Dedifferentiated amniotic fluid mesenchymal stem cell (primary cell): ENCODE measurements around the gene KDM3A.
"Not testable (repeated sequence)": the region's sequence is repeated elsewhere in the genome, so short reads cannot be mapped to it uniquely, and the experiment has no call there.

Source experiments
- DNase-seq: peaks from one replicate; pipeline ENCODE4 v3.0.0-alpha.2; 2016; ENCODE audit errors: extremely low spot score

KDM3A gene

DNA sequence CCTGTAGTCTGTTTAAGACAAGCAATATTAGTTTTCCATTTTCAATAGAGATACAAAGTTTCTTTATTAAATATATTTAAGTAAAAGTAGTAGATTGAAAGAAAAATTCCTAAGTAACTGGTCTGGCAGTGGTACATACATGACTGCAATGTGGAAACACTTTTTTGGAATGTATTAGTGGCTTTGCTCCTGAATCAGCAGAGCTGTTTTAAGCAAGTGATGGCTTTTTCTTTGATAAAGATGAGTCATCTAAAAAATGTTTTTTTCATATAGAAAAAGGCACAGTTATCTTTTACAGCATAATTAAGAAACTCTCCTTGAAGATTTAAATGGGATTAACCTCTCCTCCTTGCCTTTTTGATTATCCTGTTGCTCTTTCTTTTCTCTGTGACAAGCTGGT, 34.9 kb downstream of the KDM3A start:
- peak; percentile 52 for DNase-seq

GRCh38 chr2:86476918-86477317, 35.7 kb downstream of the KDM3A start:
- DNase-seq, result no peak

GRCh38 chr2:86477349-86477748, 36.2 kb downstream of the KDM3A start:
- DNase-seq, result no peak

- no peak for DNase-seq
These were observed 38.9 kb downstream of the KDM3A start for GRCh38 chr2:86480105-86480504.

DNA sequence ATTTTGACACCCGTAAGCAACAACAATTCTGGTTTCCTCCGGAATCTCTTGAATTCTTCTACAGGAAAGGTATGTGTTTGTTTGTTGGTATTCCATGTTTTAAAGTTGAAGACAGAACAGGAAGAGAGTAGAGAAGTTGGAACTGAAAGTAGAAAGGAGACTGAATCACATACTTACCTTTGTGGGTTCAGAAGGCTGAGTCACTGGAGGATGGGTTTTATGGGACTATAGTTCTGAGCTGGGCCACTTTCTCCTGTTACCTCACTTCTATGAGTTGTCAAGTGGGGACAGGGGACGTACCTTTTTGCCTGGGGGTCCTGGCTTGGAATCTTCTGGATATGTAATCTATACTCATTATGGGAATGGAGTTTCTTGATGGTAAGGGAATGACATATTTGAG, 40.9 kb downstream of the KDM3A start:
- no peak for DNase-seq

GRCh38 chr2:86484385-86484784, 43.2 kb downstream of the KDM3A start:
- no peak for DNase-seq

GRCh38 chr2:86485103-86485502, 43.9 kb downstream of the KDM3A start:
- DNase-seq, result no peak

DNA sequence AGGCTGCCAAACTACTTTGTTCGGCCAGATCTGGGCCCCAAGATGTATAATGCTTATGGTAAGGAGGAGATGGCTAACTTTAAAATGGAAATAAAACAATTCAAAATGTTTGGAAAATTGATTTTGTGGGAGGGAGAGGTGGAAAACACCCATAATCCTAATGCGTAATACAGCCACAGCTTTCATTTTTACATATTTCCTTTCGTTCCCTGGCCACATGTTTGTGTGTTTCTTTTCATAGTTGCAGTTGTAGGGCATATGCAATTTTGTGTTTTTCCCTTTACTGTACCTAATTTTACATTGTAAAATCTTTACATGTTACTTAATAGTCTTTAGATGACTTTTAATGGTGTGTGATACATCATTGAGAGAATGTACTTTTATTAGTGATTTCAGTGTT, 44.6 kb downstream of the KDM3A start:
- DNase-seq, result no peak

- DNase-seq, result no peak
These were observed 45.9 kb downstream of the KDM3A start for GRCh38 chr2:86487062-86487461.

DNA sequence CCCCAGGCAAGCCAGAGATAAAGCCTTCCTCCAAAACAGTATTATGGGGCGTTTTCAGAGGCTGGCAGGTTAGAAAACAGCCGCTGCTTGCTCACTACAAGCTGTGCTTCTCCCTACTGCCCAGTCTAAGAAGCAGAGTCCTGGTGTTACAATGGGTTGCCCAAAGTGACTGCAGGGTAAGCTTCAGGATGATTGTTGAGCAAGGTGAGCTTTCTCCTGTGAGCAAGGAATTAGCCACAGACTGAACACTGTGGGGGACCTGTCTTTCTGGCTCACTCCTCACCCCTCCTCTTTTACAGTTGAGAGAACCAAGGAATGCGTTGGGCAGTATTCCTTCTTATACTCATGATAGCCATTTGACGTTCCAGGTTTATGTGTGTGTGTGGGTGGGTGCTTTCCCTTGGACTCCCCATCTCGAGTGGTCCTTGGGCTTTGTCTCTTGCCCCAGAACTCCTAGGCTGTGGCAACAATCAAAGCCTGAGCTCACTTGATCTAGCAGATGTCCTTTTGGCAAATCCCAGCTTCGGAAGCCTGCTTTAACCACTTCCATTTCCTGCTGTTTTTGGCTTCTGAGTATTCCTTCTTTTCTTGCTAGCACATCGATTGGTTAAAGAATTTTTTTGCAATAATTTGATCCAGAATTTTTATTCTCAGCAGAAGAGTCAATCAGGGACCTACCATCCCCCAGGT, 47.5 kb downstream of the KDM3A start:
- DNase-seq, result no peak

- no peak for DNase-seq
These were observed 48.4 kb downstream of the KDM3A start for GRCh38 chr2:86489542-86489941.

DNA sequence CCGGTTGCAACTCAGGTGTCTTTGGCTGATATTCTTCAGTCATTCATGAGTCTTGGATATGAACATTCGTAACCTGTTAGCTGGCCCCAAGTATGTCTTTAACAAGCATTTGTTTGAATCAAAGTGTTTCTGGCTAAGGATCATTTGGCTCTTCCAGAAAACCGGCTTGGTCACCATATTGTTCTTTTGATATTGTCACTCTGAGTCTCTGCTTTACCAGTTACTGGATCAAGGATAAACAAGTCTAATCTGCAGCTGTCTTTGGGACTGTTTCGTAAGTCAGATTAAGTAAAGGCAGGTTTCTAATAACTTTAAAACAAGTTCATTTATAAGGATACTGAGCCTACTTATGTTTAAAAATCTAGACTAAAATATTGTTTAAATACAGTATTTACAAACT, 49.1 kb downstream of the KDM3A start:
- no peak for DNase-seq

DNA sequence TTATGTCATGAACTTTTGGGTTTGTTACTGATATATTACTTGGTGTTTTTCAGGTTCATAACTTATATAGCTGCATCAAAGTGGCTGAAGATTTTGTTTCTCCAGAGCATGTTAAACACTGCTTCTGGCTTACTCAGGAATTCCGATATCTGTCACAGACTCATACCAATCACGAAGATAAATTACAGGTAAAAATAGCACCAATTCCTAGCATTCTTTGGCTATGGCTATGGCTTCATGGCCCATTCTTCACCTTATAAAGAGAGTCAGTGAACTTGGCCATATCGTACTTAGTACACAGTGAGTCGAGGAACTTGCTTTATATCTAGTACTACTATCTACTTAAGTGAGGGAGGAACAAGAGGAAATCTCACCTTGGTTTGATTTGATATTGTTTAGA, 49.9 kb downstream of the KDM3A start:
- no peak for DNase-seq

DNA sequence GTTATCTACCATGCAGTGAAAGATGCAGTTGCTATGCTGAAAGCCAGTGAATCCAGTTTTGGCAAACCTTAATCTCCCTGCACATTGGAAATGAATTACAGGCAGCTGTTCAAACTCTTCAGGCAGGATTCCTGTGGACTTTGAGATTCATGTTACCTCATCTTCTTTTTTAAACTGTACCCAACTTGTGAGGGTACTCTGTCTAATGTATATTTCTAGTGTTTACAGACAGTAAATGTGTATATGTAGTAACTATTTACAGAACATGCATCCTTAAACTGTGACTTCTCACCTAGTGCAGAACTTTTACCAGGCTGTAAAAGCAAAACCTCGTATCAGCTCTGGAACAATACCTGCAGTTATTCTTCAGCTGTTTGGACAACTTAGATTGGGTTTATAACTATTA, 50.9 kb downstream of the KDM3A start:
- no peak for DNase-seq

DNA sequence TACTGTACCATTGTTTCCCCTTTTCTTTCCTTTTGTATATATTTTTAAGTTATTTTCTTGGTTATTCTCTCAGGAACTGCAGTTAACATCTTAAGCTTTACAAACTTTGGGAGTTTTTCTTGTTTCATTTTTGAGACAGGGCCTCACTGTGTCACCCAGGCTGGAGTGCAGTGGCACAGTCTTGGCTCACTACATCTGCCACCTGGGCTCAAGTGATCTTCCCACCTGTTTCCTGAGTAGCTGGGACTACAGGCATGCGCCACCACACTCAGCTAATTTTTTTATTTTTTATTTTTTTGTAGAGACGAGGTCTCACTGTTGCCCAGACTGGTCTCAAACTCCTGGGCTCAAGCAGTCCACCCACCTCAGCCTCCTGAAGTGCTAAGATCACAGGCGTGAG, 55.2 kb downstream of the KDM3A start:
- DNase-seq, result not testable (repeated sequence)

GRCh38 chr2:86498468-86499260, 57.5 kb downstream of the KDM3A start:
- DNase-seq, result no peak

DNA sequence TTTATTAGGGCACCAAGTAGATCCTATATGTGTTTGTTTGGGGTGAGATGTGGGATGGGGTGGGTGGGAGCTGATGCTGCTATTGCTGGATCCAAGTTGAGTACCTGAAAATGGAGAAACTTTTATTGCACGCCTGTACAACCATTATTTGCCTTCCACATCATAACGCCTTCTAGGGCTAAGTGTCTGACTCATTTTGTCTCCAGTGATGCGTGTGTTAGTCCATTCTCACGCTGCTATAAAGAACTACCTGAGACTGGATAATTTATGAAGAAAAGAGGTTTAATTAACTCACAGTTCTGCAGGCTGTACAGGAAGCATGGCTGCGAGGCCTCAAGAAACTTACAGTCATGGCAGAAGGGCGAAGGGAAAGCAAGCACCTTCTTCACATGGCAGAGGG, 58.2 kb downstream of the KDM3A start:
- DNase-seq, result no peak

GRCh38 chr2:86500325-86501083, 59.3 kb downstream of the KDM3A start:
- no peak for DNase-seq

DNA sequence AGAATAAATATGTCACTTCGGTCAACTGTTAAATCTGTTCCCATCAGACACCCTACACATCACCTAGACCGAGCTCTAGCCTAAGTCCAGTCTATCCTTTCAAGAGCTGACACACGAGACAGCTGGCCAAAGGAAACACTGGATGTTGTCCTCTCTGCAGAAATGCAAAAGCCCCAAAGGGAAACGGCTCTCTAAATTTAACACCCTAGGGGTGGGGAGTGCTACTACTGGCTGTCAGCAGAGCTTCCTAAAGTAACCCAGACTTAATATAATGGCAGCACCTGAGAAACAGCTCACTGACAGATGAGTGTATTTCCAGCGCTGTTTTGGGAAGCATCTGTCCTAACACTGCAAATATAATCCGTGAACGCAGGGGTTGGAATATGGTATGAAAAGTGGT, 66.4 kb downstream of the KDM3A start:
- no peak for DNase-seq

DNA sequence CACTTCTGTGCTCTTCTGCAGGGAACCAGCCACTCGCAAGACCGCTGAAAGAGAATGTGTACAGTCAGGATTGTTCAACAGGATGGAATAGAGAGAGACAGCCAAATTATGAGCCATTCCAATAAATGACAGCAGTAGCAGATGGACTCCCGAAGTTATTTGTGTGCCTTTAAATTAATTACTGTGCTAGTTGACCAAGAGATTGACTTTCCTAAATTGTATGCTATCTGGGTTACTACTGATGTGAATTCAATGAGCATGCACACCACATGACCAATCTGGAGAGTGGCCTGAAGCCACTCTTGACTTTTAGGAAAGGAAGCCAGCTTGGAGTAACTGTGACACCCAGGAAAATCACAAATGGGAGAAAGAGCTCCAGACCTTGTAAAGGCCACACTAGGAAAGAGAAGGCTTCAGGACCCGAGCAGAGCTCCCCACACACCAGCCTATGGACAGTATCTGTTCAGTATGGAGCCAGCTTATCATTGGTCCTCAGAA, 69.3 kb downstream of the KDM3A start:
- DNase-seq, result no peak

- DNase-seq, result no peak
These were observed 70.9 kb downstream of the KDM3A start for GRCh38 chr2:86512034-86512433.

DNA sequence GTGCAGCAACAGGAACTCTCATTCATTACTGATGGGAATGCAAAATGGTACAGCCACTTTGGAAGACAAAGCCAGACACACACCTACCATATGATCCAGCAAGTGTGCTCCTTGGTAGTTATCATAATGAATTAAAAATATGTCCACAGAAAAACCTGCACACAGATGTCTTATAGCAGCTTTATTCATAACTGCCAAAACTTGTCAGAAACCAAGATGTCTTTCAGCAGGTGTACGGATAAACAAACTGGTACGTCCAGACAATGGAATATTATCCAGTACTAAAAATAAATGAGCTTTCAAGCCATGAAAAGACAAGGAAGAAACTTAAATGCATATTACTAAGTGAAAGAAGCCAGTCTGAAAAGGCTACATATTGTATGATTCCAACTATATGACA, 71.7 kb downstream of the KDM3A start:
- no peak for DNase-seq
